Stimulated activated CD8-positive, alpha-beta memory T cell treated with anti-CD3 and anti-CD28 coated beads, Interleukin-15, amount 100 ng/mL, for 4 hours (primary cell): Measurements from ENCODE around the gene AGAP1.

ENCODE experiments used
- DNase-seq, 2 donors: peaks; one replicate each; pipeline ENCODE4 v3.0.0-alpha.2; 2020; ENCODE audit warnings: low read depth in 2 of 2

Gene AGAP1

GRCh38 chr2:235533198-235533597 lies 39.4 kb downstream of the AGAP1 start:
- no peak for DNase-seq

- no peak for DNase-seq
These were observed 40.0 kb downstream of the AGAP1 start for GRCh38 chr2:235533616-235534385.

- DNase-seq = no peak
These were observed 41.0 kb downstream of the AGAP1 start for GRCh38 chr2:235534678-235535422.

GRCh38 chr2:235535423-235536130 lies 41.7 kb downstream of the AGAP1 start:
- no peak for DNase-seq

- DNase-seq = no peak
These were observed 42.9 kb downstream of the AGAP1 start for GRCh38 chr2:235536711-235537110.

- DNase-seq = no peak
These were observed 43.3 kb downstream of the AGAP1 start for GRCh38 chr2:235537186-235537585.

GRCh38 chr2:235537587-235537986 lies 43.7 kb downstream of the AGAP1 start:
- no peak for DNase-seq

GRCh38 chr2:235538144-235538639 lies 44.3 kb downstream of the AGAP1 start:
- no peak for DNase-seq

- no peak for DNase-seq
These were observed 45.1 kb downstream of the AGAP1 start for GRCh38 chr2:235538981-235539380.

GRCh38 chr2:235539773-235540172 lies 45.9 kb downstream of the AGAP1 start:
- no peak for DNase-seq

- no peak for DNase-seq
These were observed 47.2 kb downstream of the AGAP1 start for GRCh38 chr2:235541016-235541415.

GRCh38 chr2:235541838-235542549 lies 48.2 kb downstream of the AGAP1 start:
- no peak for DNase-seq

- DNase-seq = no peak
These were observed 48.9 kb downstream of the AGAP1 start for GRCh38 chr2:235542733-235543127.

GRCh38 chr2:235543128-235543750 lies 49.4 kb downstream of the AGAP1 start:
- no peak for DNase-seq

GRCh38 chr2:235543851-235544688 lies 50.2 kb downstream of the AGAP1 start:
- no peak for DNase-seq

- DNase-seq = no peak
These were observed 50.8 kb downstream of the AGAP1 start for GRCh38 chr2:235544689-235544969.

- no peak for DNase-seq
These were observed 51.7 kb downstream of the AGAP1 start for GRCh38 chr2:235545339-235546150.

- DNase-seq = no peak
These were observed 52.2 kb downstream of the AGAP1 start for GRCh38 chr2:235546151-235546435.

GRCh38 chr2:235546436-235546835 lies 52.6 kb downstream of the AGAP1 start:
- DNase-seq = no peak
